ENCODE data around the gene ATP1A3.

The ATP1A3 gene

GRCh38 chr19:41927497-41928192, 66.4 kb downstream of the ATP1A3 start:
- DNase-seq: peak; percentile 16

DNA sequence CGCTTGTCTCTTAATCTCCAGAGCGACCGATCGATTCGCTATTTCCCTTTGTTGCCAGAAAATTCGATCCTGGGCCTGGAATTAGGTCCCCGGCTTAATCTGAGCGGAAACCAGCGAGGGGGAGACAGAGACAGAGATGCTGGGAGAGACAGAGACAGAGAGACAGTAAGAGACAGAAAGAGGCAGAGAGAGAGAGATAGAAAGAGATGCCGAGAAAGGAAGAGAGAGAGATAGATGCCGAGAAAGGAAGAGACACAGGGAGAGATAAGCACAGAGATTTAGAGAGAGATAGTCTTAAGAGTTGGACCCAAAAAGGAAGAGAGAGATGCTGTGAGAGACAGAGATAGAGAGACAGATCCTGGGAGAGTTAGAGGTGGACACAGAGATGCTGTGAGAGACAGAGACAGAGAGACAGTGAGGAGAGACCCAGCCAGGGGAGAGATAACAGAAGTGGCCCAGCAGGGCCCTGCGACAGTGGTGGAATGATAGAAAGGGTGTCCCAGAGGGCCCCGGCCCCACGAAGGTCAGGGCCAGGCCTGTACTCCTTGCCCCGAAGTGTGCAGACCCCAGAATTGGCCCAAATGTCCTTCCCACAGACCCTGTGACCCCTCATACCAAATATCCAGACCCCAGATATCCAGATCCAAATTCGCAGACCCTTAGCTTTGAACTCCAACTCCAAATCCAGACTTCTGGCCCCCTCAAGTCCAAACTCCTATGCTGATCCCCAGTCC, 67.1 kb downstream of the ATP1A3 start:
- DNase-seq: no peak

- DNase-seq: no peak
Measured at GRCh38 chr19:41926028-41926762, 67.8 kb downstream of the ATP1A3 start.

DNA sequence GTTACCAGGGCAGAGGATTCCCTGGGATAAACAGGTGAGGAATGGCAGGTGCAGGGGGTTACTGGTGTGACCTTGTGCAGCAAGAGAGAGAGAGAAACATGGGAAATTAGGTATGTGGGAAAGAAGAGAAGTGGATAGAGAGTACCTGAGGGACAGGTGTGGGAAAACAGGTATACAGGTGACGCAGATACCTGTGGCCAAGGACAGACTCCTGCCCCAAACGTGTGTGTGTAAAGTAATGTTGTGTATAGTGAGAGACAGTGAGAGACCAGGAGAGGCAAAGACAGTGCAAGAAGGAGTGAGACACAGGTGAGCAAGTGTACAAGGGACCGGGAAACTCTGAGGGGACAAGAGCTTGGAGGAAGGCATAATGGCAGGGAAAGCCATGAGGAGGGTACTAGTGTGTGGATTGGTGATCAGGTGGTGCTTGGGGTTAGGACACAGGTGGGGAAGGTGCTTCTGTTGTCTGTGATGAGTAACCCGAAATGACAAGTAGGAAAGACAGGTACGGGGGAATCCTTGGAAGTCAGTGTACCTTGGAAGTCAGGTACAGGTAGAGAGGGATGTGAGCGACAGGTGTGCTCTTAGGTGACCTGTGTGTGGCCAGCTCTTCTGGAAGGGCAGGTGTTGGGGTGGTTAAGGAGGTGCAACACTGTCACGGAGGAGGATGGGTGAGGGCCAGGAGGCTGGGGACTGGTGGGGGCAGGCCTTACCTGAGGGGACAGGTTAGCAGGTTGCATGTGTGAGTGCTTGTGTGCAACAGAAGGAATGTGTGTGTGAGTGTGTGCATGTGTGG, 68.6 kb downstream of the ATP1A3 start:
- DNase-seq: no peak

GRCh38 chr19:41924151-41925145, 69.6 kb downstream of the ATP1A3 start:
- DNase-seq: no peak

- DNase-seq: no peak
Measured at GRCh38 chr19:41923045-41923788, 70.8 kb downstream of the ATP1A3 start.

GRCh38 chr19:41922585-41922984, 71.4 kb downstream of the ATP1A3 start:
- DNase-seq: no peak

DNA sequence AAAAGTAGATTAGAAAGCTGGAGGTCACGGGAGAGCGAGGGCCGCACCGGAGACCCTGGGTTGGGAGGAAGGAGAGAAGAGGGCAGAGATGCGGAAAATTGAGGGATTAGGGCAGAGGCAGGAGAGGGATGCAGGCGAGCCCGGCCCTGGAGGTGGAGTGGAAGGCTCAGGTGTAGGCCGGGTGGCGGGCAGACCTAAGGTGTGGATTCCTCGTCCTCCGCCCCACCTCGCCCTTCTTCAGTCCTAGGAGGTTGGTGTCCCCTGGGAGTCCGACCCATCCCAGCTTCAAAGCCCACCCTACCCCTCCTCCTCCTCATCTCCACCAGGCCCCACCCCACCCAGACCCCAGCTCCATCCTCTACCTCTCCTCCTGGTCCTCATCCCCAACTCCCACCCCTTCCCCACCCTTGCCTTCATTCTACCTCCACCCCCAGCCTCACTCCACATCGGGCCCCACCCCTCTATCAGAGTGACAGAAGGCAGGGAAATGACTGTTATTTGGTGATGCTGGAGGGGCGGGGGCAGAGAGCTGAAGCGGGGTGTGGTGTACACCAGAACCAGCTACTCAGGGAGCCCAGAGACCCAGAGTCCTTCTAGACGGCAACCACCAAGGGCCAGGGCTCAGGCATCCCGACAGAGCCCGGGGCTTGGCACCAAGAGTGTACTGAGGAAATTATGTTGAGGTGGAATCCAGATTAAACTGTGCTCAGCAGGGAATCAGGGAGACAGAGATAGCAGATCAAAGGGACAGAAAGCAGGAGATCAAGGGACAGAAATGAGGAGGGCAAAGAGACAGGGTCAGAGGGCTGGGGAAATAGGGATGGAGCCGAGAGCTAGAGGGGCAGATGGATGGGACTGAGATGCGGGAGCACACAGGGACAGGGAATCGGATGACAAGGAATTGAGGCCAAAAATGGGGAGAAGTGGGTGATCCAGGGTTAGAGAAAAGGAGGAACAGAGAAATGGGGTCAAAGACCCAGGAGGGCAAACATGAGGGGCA, 72.2 kb downstream of the ATP1A3 start:
- no peak for DNase-seq

GRCh38 chr19:41920882-41921576, 73.0 kb downstream of the ATP1A3 start:
- no peak for DNase-seq

- no peak for DNase-seq
Measured at GRCh38 chr19:41919948-41920712, 73.9 kb downstream of the ATP1A3 start.

DNA sequence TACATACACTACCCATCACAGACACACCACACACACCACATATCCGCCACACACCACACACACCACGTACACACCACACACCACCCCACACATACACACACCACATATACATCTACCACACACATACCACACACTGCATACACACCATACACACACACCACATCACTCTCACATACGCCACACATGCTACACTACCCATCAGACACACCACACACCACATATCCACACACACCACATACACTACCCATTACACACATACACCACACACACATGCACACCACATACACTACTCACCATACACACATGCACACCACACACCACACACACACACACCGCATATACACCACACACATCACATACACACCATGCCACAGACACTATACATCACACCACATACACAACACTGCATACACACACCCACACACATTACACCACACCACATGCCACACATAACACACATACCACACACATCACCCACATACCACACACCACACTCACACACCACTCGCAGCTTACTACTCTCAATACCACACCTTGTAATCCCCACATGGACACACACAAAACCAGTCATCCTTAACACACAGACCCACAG, 75.3 kb downstream of the ATP1A3 start:
- no peak for DNase-seq

DNA sequence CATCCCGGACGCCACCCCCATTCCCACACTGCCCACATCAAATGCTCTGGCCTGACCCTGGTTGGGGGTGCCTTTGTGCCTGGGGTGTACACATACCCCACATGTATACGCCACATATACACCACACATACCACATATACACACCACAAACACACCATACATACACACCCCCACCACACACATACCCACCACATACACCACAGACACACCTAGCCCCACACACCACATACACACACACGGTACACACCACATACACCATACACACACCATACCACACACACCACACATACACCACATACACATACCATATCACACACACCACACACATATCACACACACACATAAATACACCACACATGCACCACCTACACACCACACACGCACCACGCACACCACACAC, 75.9 kb downstream of the ATP1A3 start:
- DNase-seq: no peak

DNA sequence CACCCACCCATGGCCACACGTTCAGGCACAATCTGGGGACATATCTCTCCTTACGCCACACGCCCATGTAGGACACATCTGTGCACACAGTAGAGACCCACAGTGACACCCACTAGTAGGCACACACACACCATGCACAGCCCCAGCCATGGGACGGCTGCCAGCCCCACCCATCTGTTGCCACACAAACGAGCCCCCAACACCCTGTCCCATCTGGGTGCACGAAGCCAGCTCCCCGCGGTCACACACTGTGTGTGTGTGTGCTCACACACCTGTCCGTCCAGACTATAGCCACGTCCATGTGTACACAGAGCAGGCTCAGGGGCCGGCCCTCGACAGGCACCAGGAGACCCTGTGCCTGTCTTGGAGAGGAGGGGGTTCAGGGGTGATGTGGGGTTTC, 76.4 kb downstream of the ATP1A3 start:
- no peak for DNase-seq

Measured in stimulated activated naive CD4-positive, alpha-beta T cell treated with Interleukin-2 at 50 U/mL for 16 hours (primary cell).